Adrenal gland (tissue), 19 donors: ENCODE measurements around the gene KRTAP27-1. TPM values are rescaled to one million over a fixed set of nuclear protein-coding genes. Genes with fewer than 3 reads are reported as not detected.

Source experiments
- DNase-seq, 7 donors: peaks; one replicate each; pipeline ENCODE4 v3.0.0-alpha.2; 2019 to 2020
- H3K27ac ChIP-seq, 5 donors: fragments of 200-600 bp; sonication (generic) in 4 of 5; 1 replicate in 3 of 5; 2 replicates in 2 of 5; pipeline versions ENCODE4 v1.5.1 to v1.8.0; 2016 to 2020; ENCODE audit warnings: mild to moderate bottlenecking in 1 of 5
- H3K27me3 ChIP-seq: fragments of 200-600 bp; 2 replicates; pipeline ENCODE4 v1.8.0; 2021
- H3K36me3 ChIP-seq, 2 donors: fragments of 200-600 bp; replicated peaks in 1 of 2; 1 replicate in 1 of 2; 2 replicates in 1 of 2; pipeline versions ENCODE4 v1.5.1 to v1.8.0; 2018 to 2022
- H3K4me1 ChIP-seq, 2 donors: fragments of 200-600 bp; replicated peaks in 1 of 2; 1 replicate in 1 of 2; 2 replicates in 1 of 2; pipeline versions ENCODE4 v1.5.1 to v1.8.0; 2018 to 2021
- H3K4me3 ChIP-seq, 4 donors: fragments of 200-600 bp; sonication (generic) in 3 of 4; one replicate each; pipeline ENCODE4 v1.5.1; 2016 to 2018
- H3K9me3 ChIP-seq, 3 donors: fragments of 200-600 bp; sonication (generic) in 1 of 3; replicated peaks in 1 of 3; 1 replicate in 2 of 3; 2 replicates in 1 of 3; pipeline versions ENCODE4 v1.5.1 to v1.8.0; 2016 to 2021
- POLR2A ChIP-seq, 2 donors: fragments of 450-650 bp; IDR thresholded peaks; one replicate each; pipeline ENCODE4 v1.6.1; 2017; ENCODE audit warnings: antibody characterized with exemption in 2 of 2, mild to moderate bottlenecking in 2 of 2, moderate library complexity in 1 of 2
- WGBS, 4 donors: extraction: QIAGEN DNeasy Blood & Tissue Kit in 2 of 4; methylation state at CpG; one replicate each; pipeline versions ENCODE4 v1.1.5 to v1.1.7; 2013 to 2017; 5-methylcytosine and 5-hydroxymethylcytosine counted together
- intact Hi-C, 2 donors: fragments of 100-400 bp; cut with DNase I; formaldehyde crosslinking; loops; one replicate each; pipeline versions ENCODE4 v1.14.1 to v1.15.0; 2022 to 2023
- long read RNA-seq, 10 donors: library from polyadenylated mRNA in 3 of 10; unstranded in 2 of 10; stranded (forward) in 1 of 10; transcript quantifications; one replicate each; pipeline ENCODE4 v2.0.0 and lab custom pipeline, GENCODE V29; 2021 to 2026
- polyA plus RNA-seq, 3 donors: library from polyadenylated mRNA; stranded (reverse); fragments of 200-250 nt in 2 of 3; fragments of 350-450 nt in 1 of 3; fragmentation: Illumina TruSeq in 1 of 3; extraction: RNeasy Lipid Tissue Mini Kit (QIAGEN cat#74804) in 1 of 3; gene quantifications; one replicate each; pipeline ENCODE4 v1.2.3, GENCODE V29; 2013 to 2014
- total RNA-seq, 9 donors: library from RNA; depleted of rRNA in 4 of 9; stranded (reverse); fragments of >200 nt in 4 of 9; fragments of 120-200 nt in 1 of 9; fragmentation: NEBNext Ultra II Directional in 1 of 9; extraction: Animal tissue kit (Norgen Biotek cat#: 25700) in 1 of 9; gene quantifications; one replicate each; pipeline versions ENCODE4 v1.1.0 to v1.2.4, GENCODE V29; 2013 to 2023
- TF ChIP-seq, protein P1 (sequence below), 6 experiments: fragments of 450-650 bp in 4 of 6; fragments of 200-600 bp in 2 of 6; sonication (generic) in 1 of 6; IDR thresholded peaks; 1 replicate in 5 of 6; 2 replicates in 1 of 6; pipeline versions ENCODE4 v1.5.1 to v1.8.0; 2016 to 2021; ENCODE audit warnings: antibody characterized with exemption in 6 of 6, mild to moderate bottlenecking in 2 of 6, moderate library complexity in 1 of 6
- donor health status: healthy with polysubstance abuse.
- donor health status: Bipolar disorder and iron deficiency.
- donor health status: DM: yes; HTN: yes; CAD: no.
- donor health status: DM: no; HTN: no; CAD: no.
- donor health status: DM: no; HTN: no; CAD: no.
- donor health status: DM: yes; HTN: yes; CAD: no.

The KRTAP27-1 gene, protein sequence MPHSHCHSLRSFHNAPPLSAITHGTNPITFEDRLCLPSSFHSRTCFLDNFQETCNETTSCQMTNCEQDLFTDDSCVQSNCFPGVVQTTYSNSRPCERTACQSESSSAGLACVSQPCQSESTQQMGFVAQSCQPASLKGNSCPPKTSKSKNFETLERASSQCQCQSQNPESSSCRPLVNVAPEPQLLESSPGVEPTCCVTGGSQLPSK
- total RNA-seq (not detected), polyA plus RNA-seq (not detected)
- long read RNA-seq, donor 1 = 0 reads
- long read RNA-seq, donor 2 = 0 reads
- long read RNA-seq, donor 3 = 0 reads
- long read RNA-seq, donor 4 = 0 reads
- long read RNA-seq, donor 5 = 0 reads
- long read RNA-seq, donor 6 = 0 reads
- long read RNA-seq, donor 7 = 0 reads
- long read RNA-seq, donor 8 = 0 reads
- long read RNA-seq, donor 9 = 0 reads
- long read RNA-seq, donor 10 = 0 reads

DNA sequence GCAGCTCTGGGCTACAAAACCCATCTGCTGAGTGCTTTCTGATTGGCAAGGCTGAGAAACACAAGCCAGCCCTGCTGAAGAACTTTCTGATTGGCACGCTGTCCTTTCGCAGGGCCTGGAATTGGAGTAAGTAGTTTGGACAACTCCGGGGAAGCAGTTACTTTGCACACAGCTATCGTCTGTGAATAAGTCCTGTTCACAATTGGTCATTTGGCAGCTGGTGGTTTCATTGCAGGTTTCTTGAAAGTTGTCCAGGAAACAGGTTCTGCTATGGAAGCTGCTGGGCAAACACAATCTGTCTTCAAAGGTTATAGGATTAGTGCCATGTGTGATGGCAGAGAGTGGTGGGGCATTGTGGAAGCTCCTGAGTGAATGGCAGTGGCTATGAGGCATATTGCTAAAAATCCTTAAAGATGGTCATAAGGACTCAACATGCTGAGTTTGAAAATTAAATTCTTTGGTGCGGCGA, at the start of gene KRTAP27-1:
Gene KRTAP27-1 (minus strand): TSS at position 419 of the 469 bp plus-strand sequence. CDS start 26 bp downstream, at position 393.
- 80 to 90% (median 82%) methylated on average over 6 of the region's 6 CpGs for WGBS, 4 donors
- no peak for DNase-seq
- intact Hi-C loops = no loop called here
- Histone ChIP-seq H3K27me3 (no peaks in the 10 kb centered on the region), H3K4me3 (no peak within 1 kb of the TSS), H3K27ac (no peak within 1 kb of the TSS), H3K9me3 (no peaks in the 10 kb centered on the region), H3K4me1 (no peaks in the 10 kb centered on the region), H3K36me3 (no peaks in the 10 kb centered on the region)
- TF ChIP-seq POLR2A (IDR thresholded peaks at IDR 0.05) = no peak
- TF ChIP-seq, protein P1, sequence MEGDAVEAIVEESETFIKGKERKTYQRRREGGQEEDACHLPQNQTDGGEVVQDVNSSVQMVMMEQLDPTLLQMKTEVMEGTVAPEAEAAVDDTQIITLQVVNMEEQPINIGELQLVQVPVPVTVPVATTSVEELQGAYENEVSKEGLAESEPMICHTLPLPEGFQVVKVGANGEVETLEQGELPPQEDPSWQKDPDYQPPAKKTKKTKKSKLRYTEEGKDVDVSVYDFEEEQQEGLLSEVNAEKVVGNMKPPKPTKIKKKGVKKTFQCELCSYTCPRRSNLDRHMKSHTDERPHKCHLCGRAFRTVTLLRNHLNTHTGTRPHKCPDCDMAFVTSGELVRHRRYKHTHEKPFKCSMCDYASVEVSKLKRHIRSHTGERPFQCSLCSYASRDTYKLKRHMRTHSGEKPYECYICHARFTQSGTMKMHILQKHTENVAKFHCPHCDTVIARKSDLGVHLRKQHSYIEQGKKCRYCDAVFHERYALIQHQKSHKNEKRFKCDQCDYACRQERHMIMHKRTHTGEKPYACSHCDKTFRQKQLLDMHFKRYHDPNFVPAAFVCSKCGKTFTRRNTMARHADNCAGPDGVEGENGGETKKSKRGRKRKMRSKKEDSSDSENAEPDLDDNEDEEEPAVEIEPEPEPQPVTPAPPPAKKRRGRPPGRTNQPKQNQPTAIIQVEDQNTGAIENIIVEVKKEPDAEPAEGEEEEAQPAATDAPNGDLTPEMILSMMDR (IDR thresholded peaks at IDR 0.05) = no peak

DNA sequence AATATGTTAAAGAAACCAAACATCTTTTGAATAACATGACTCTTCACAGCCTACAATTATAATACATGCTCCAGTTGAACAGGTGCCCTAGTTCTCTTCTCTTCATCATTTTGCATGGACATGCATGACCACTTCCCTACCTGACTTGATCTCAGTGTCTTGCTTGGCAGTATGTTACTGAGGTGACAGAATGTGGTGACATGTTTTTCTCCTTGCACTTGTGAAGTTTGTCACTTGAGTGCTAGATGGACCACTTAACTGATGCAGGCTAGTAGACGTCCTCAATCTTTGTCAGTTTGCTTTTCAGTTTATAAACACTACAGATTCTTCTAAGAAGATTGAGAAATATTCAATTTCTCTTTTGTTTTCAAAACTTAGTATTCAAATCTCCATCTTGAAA, 44.7 kb upstream of the KRTAP27-1 start:
- Histone ChIP-seq H3K36me3 (no peaks in the 10 kb centered on the region), H3K4me1 (no peaks in the 10 kb centered on the region), H3K27ac (no peak overlapping the region), H3K27me3 (no peaks in the 10 kb centered on the region), H3K4me3 (no peak overlapping the region), H3K9me3 (no peaks in the 10 kb centered on the region)
- intact Hi-C loops = no loop called here
- DNase-seq = no peak
- 26 to 46% (median 37%) methylated on average over 1 of the region's 1 CpG for WGBS, 4 donors
- TF ChIP-seq, protein P1 (IDR thresholded peaks at IDR 0.05) = no peak
- no peak for TF ChIP-seq POLR2A (IDR thresholded peaks at IDR 0.05)

DNA sequence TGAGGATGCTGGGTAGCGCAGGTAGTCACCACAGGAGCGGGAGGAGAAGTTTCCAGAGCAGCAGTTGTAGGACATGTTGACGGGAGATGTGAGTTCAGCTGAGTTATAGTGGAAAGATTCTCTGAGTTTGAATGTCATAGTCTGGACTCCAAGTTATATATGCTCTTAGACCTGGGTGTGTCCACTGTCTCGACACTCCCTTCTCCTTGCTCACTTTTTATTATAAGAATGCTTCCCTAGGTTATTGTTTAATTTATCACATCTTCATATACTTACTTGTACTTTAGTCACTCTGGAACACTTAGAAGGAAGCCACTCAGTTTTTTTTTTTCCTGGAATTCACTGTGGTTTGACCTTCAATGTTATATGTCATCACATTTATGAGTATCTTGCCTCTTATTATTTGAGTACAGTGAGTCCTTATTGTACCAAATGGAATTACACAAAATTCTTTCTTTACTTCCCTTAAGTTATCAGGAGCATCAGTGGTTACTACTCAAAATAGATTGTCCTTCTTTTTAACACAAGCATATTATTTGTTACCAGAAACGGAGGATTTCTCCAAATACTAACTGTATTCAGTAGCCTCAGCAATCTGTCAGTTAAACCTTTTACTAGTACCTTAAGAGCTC, 34.8 kb upstream of the KRTAP27-1 start, which contains the start of gene KRTAP13-2:
Gene KRTAP13-2 (minus strand): TSS at position 133 of the 632 bp plus-strand sequence. CDS start 58 bp downstream, at position 75.
- intact Hi-C loops = no loop called here
- DNase-seq = no peak
- Histone ChIP-seq H3K4me3 (no peak within 1 kb of the TSS), H3K4me1 (no peaks in the 10 kb centered on the region), H3K27ac (no peak within 1 kb of the TSS), H3K9me3 (no peaks in the 10 kb centered on the region), H3K36me3 (no peaks in the 10 kb centered on the region), H3K27me3 (no peaks in the 10 kb centered on the region)
- no peak for TF ChIP-seq POLR2A (IDR thresholded peaks at IDR 0.05)
- TF ChIP-seq, protein P1 (IDR thresholded peaks at IDR 0.05) = no peak
- WGBS, 4 donors = 73 to 80% (median 75%) methylated on average over 5 of the region's 5 CpGs

DNA sequence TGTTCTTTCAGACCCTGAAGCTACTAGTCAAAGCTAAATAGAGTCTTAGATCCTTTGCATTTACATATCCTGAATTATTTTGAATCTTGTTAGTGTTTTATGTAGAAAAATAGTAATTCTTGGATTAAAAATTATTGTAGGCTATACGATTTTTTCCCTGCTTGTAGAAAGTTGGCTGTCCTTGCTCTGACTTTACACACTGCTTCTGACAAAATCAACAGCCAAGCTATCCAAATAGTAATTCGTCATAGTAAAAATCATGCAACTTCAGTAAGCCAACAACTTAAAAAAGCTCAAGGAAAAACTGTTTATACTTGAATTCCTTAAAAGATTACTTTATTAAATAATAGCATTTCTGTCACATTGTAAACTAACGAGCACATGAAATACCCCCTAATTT, 18.4 kb upstream of the KRTAP27-1 start:
- intact Hi-C loops = no loop called here
- DNase-seq = no peak
- Histone ChIP-seq H3K9me3 (no peaks in the 10 kb centered on the region), H3K36me3 (no peaks in the 10 kb centered on the region), H3K4me1 (no peaks in the 10 kb centered on the region), H3K27me3 (no peaks in the 10 kb centered on the region), H3K4me3 (no peak overlapping the region), H3K27ac (no peak overlapping the region)
- 31 to 52% (median 40%) methylated on average over 3 of the region's 3 CpGs for WGBS, 4 donors
- TF ChIP-seq POLR2A (IDR thresholded peaks at IDR 0.05) = no peak
- TF ChIP-seq, protein P1 (IDR thresholded peaks at IDR 0.05) = no peak
